NCI-H226 (cell line): Measurements from ENCODE around the gene CNNM1.

Source experiments
- DNase-seq: peaks from one replicate; pipeline ENCODE4 v3.0.0-alpha.2; 2015

CNNM1 gene

DNA sequence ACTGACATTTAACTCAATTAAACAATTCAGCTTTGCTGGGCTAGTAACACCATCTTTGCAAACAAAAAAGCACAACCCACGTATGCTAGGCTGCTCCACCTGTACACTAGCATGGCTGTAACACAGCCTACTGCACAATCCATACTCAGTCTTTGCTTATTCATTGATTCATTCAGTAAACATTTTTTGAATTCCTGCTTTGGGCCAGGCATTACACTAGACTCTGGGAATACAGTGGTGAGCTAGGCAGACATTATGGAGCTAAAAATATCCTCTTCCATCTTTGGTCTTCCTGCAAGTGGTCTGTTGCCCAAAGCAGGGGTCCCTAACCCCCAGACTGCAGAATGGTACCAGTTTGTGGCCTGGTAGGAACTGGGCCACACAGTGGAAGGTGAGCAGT is 9.9 kb downstream of the CNNM1 start:
- peak; percentile 63 for DNase-seq

DNA sequence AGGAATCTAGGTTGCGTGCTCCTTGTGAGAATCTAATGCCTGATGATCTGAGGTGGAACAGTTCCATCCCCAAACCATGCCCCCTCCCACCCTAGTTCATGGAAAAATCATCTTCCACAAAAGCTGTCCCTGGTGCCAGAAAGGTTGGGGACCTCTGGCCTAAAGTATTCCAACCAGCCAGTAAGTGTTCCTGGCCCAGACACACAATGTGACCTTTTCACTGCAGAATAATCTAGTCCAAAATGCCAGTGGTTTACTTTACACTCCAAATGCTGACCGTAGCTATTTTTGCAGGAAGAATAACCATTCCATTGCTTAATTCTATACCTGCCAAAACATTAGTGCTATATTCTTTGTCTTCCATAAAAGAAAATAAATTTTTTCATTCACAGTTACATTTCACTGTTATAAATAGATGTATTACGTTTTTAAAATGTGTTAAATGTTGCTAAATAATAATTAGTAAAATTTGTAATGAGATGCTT is 10.4 kb downstream of the CNNM1 start:
- no peak for DNase-seq

DNA sequence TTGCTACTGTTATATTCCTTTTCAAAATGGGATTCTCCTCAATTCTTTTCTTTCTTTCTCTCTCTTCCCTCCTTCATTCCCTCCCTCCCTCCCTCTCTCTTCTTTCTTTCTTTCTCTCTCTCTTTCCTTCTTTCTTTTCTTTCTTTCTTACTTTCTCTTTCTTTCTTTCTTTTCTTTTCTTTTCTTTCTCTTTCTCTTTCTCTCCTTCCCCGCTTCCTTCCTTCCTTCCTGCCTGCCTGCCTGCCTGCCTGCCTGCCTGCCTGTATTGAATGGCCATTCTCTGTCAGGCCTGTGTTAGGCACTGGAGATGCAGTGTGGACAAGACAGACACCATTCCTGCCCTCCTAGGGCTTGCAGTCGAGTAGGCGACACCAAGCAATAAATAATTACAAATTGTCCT is 11.5 kb downstream of the CNNM1 start:
- no peak for DNase-seq

DNA sequence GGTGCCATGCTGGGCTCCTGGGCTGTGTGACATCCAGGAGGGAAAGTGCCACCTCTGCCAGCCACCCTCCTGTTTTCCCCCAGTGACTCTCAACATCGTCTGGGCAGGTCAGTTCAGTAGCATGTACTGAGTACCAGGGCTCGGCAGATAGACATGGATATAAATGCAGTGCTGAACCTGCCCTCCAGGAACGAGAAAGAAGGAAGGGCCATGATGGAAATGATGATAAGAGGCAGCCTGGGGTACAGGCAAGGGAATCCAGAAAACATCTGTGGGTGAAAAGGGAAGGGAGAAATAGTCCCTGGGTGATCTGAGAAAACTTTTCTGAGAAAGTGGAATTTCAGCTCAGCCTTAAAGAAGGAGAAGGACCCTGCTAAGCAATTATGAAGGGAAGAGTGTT is 12.1 kb downstream of the CNNM1 start:
- DNase-seq, result no peak

DNA sequence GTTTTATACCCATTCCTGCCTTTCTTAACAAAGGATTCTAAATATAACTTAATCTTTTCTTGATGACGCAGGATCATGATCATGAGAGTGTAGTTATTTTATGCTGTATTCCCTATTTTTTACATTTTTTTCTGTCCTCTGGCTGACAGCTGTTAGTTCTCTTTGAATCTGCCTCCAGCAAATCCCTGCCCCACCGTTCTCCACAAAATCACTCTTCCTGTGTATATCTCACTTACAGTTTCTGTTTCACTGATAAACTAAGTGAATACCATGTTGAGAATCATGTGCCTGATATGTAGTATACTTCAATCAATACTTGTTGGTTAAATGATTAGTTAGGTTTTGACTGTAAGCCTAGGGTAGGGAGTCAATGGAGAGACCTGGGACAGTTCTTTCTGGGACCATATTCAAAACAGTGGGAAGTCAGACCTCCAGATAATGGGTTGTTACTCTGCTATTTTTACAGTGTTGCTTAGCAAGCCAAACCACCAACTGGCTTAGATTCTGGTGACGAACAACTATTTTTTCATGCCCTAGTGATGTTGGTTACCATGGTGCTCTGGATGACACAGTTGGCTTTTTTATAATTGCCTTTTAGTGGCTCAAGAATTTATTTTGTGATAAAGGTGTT is 12.8 kb downstream of the CNNM1 start:
- DNase-seq, result no peak

DNA sequence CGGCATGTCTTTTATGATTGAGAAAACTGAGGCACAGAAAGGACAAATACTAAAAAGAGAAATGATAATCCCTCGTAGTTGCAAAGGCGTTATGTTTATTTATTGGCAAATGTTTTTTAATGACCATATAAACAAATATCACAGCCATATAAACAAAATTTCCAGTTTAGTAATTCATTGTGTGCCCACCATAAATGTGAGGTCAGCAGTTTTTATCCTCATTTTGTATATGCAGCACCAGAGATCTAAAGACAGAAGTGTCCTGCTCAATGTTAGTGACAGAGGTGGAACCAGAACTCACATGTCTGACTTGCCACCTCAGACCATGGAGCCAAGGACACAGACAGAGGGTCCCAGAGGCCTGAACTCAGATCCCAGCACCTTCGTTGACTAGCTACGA is 14.1 kb downstream of the CNNM1 start:
- DNase-seq, result no peak

DNA sequence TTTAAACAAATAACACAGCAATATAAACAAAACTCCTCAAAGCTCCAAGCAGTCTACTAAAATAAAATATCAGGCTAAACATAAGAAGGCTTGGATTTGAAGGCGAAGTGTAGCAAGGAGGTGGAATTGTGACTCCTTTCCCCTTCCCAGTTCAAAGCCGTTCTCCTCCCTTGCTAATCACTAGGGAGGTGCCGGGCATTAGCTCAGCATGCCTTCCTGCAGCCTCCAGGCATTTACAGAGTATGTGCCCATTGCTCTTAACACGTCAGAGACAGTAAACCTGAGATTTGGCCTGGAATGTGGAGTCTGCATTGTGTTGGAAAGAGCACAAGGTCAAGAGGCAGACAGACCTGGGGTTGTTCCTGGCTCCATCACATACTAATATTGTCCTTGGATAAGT is 15.6 kb downstream of the CNNM1 start:
- DNase-seq, result peak; percentile 97

DNA sequence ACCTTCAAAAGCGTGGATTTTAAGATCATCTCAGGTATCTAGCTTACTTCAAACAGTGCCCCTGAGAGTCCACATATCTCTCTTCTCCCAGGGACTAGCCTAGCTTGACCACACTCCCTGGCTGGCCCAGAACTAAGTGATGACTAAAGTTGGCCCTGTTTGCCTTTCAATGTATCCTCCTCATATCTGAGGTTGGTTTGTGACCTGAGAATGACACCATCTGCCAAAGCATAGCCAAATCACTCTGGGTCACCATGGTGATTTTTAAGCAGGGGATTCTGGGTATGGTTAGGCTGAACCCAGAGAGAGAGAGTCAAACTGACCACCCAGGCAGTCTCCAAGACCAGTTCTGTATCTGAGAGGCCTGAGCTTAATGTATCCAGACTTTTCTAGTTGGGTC is 16.2 kb downstream of the CNNM1 start:
- DNase-seq, result peak; percentile 96

DNA sequence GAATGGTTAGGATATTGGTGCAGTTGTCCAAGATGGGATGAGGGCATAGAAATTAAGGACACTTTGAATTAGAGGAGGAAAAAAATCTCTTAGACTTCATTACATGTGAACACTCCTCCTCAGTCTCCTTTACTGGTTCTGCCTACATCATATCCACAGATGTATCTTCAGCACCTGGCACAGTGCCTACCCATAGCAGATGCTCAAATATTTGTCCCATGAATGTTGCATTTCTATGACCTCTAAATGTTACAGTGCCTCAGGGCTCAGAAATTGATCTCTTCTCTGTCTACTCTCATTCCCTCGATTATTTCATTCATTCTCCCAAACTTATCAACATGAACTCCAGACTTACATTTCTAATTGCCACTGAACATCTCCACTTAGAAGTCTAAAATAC is 17.1 kb downstream of the CNNM1 start:
- DNase-seq, result peak; percentile 46

DNA sequence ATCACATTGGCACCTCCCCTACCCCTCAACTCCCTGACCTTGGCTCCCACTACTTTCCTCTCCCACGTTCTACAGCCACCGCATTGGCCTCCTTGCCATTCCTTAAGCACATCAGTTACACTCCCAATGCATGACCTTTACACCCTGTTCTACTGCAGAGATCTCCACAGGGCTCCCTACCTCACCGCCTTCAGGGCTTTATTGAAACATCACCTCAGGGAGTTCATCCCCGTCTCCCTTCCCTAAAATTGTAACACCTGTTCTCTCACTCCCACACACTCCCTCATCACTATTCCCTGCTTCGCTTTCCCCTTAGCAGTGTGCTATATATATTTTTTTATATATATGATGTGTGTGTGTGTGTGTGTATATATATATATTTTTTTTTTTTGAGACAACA is 18.5 kb downstream of the CNNM1 start:
- no peak for DNase-seq

DNA sequence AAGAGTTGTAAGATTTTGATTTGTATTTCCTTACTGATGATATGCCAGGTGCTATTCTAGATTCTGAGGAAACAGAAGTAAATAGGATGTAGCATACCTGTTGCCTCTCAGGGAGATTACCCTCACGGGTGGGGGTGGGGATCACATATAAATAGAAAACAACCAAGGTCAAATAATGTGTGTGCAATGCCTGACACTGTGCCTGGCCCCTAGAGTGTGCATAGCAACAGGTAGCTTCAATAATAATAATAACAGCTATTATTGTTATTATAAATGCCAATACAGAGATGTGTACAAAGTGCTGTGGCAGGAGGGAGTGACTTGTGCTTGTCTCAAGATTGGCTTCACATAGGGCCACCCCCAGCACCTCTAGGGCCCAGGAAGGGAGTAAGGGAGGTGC is 24.0 kb downstream of the CNNM1 start:
- DNase-seq, result no peak

DNA sequence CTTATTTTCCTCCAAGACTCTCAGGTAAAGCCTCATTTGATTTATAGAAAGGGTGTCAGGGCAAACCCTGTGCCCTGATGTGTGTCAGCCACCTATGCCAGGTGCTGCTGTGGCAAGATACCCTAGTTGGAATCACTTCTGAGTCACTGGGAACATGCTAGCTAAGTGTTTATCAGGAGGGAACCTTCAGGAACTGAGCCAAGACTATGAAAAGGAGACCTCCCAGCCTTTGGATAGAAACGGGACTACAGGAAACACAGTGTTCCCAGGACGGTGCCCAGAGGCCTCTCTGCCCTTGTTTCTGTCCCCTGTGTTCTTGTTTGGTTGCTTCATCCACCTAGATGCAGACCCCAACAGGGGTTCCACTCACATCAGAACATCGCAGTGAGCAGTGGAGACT is 28.5 kb downstream of the CNNM1 start:
- peak; percentile 58 for DNase-seq

DNA sequence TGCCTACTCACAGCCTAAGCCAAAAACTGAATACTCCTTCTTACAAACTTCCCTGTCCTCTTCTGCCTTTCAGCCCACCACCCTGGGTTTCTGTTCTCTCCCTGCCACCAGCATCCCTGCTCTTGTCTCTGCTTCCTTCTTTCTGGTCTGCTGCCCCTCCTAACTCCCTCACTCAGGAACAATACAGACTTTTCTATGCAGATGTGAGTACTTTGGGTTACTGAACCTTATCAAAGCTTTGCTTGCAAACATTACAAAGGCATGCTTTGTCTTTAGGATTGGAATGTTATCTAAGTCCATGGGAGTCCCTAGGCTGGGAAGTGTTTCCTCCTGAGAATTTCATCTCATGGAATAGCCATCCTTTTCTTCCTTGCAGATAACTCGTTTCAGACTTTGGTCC is 28.9 kb downstream of the CNNM1 start:
- peak; percentile 67 for DNase-seq

DNA sequence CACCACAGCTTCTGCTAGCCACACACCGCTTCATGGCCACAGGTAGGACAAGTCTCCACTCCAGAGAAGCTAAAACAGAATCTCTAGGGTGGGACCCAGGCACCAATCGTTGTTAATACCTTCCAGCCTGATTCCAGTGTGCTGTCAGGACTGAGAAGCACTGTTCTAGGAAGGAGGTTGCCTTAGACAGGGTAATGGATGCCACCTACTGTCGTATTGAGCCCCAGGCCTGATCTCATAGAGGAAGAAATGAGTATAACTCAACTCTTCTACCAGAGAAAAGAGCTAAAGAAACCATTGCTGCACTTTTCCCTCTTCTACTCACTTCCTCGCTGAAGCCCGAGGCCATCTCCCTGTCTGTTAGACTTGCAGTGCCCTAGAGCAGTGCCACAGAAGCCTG is 31.8 kb downstream of the CNNM1 start:
- no peak for DNase-seq

DNA sequence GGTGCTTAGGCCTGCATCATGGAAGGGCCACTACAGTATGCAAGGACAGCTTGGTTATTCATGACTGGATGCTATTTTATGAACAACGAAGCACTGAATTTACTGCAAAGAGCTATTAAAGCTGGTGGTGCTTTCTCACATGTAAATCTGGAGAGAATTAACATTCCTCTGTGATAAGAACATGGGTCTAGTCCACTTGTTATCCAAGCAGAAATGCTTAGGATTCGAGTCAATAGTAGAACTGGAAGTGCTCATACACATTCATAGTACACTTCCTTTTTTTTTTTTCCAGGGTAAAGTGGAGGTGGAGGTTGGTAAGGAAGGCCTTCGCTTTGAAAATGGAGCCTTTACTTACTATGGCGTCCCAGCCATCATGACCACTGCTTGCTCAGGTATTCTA is 35.0 kb downstream of the CNNM1 start:
- peak; percentile 70 for DNase-seq

DNA sequence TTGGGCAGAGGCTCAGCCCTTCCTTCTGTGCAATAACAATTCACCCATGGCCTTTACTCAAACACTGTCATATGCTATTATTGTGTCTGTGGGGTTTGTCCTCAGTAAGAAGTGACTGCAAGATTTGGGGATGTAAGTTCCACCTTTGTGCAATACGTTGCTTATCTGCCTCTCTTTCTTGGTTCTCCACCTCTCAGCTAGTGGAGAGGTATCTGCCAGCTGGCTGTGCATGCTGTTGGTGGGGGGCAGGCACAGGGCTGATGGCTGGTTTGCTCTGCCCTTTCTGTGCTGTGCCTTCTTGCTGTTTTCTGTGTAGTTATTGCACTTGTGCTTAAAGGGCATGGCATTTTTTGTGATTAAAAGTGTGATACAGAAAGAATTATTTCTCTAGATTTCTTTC is 36.2 kb downstream of the CNNM1 start:
- DNase-seq, result no peak

DNA sequence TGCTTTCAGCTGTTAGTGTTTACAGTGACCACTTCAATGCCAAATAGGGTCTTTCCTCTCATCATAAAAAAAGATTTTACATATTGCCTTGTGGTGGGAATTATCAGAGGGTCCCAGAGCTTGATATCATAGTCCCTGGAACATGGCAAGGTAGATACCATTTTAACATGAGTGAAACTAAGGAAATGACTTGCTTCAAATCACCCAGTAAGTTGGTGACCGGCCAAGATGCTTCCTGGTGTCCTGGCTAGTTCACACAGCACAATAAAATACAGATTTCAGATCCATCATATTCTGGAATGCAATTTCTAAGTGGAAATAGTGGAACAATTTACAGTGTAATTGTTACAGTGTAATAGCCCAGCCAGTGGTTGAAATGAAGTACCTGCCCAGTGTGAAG is 36.6 kb downstream of the CNNM1 start:
- DNase-seq, result no peak

DNA sequence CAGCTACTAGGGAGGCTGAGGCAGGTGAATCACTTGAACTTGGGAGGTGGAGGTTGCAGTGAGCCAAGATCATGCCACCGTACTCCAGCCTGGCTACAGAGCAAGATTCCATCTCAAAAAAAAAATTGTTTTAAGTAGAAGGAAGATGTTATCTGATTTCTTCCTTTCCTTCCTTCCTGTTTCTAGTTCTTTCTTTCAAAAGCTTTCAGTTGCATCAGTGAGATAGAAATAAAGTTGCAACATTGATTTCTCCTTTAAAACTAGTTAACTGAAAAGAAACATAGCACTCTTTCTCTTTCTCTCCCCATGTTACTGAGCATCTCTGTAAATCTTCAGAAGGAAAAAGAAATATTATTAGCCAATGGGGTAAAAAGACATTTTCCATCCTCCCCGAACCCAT is 37.5 kb downstream of the CNNM1 start:
- DNase-seq, result no peak

DNA sequence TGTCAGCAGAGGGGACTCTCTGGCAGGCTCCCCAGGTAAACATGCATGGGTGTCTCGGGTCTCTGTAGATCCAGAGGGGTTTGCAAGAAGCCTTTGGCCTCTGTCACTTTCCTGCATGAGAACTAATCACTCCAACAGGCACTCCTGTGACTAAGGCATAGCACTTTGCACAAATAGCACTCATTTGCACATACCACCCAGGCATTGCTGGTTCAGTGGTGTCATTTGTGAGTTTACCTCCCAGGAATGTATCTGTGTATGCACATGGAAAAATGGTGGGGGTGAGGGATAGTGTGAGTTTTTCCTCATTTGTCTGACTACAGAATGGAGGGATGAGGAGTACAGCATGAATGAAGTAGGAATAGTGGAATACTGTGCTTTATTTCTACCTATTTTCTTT is 39.5 kb downstream of the CNNM1 start:
- DNase-seq, result peak; percentile 26

DNA sequence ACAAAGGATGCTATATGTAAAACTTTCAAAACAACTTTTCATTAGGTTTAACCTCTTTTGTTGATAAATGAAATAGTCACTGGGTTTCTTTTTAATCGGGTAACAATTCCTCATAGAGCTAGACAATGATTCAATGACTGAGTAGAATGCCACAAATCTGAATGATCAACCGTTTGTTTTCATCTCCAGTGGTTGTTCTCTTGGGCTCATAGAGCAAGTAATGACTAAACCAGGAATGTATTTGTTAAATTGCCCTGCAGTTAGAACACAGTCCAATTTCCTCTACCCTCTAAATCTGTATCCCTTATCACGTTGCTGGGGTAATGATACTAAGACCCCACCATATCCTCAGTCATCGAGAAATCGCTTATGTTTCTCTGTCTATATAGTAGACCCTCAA is 40.0 kb downstream of the CNNM1 start:
- peak; percentile 4 for DNase-seq

DNA sequence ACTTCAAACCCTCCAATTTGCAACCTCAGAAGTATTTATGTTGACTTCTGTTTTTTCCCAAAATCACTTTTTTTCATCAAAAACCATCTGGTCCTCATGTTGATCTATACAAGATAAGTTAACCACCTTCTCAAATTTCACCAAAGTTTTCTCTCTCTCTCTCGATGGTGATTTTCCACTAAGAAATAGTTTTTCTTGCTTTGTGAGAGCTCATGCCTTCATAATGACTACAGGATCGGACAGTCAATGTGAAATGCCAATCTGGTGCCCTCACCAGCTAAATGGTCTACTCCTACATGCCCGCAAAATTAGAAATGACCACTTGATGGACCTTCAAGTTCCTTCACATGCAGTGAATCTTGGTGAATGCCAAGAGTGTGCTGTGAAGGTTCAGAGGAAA is 40.4 kb downstream of the CNNM1 start:
- peak; percentile 62 for DNase-seq

DNA sequence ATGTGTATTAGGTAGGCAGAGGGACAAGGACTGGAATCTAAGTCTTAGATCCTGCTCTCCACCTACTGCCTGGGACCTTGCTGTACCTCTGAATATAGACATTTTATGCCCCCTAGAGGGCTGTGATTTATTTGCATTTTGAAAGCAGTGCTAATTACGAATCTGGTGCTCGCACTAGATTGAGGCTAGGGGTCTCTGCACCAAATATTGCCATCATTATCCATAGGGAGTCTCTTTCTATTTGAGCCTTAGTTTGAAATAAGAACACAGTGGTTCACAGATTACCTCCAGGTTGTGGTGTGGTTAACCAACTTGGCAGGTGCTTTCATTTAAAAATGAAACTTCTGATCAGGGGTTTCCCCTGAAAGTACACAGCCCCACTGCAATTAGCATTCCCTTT is 41.8 kb downstream of the CNNM1 start:
- no peak for DNase-seq

DNA sequence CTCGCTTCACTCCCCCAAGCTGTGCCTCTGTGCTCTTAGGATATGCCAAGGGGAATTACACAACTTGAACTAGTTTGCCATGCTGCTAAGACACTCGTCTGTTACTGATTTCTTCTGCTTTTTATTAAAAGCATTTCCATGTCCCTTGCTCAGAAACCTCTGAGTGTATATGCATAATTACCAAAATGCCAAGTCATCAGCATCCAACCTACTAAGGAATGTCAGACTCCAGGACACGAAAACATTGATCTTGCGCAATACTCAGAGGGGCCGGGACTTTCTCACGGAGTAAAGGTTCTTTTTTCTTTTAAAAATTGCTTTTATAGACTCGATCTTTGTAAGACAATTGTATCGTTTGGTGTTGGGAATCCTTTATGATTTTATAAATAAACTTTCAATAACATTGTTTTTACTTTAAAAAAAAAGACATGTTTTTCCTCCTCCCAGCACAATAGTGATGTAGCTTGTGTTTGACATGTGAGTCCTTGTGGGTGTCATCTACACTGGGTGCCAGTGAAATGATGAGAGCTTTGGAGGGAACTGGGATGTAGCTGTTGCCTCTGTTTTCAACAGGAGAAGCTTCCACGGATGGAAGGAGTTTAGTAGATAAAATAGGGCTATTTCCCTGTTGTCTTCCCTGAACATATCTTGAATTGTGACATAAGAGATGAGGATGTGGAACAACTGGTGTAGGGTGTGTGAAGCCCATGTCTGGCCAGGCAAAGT is 43.6 kb downstream of the CNNM1 start:
- no peak for DNase-seq

DNA sequence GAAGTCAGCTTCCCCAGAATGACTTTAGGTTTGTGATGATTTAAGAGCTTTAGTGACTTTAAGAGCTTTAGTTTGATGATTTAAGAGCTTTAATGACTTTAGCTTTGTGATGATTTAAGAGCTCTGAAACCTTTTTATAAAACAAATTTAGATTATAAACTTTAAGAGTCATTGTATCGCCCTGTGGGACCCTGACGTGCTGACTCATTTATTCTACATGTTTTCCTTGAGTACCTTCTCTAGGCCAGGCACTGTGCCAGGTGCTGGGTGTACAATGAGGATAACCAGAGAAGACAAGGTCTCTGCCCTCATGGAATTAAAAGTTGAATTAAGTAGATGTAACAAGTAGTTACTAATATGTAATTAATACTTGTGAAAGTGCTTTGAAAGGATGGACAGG is 45.4 kb downstream of the CNNM1 start:
- DNase-seq, result peak; percentile 53

DNA sequence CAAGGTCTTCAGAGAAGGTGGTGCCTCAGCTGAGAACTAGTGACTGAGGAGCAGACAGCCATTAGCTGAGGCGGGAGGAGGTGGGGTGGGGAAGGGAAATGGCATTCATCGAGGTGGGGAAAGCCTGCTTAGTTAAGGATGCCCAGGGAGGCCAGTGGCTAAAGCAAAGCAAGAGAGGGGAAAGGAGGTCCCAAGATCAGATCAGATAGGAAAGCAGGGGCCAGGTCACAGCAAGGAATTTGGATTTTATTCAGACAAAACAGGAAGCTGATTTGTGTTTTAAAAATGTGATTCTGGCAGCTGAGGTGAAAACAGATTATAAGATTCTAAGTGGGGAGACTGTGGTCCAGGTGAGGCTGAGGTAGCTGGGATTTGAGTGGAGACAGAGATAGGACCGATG is 45.8 kb downstream of the CNNM1 start:
- no peak for DNase-seq
